Measurements from ENCODE around the gene CDH4. TPM values are rescaled to one million over a fixed set of nuclear protein-coding genes. Genes with fewer than 3 reads are reported as not detected.
A peak's percentile ranks its signal among the peaks of the same experiment; 100 is the strongest.
"Not testable (repeated sequence)": the region's sequence is repeated elsewhere in the genome, so short reads cannot be mapped to it uniquely, and the experiment has no call there.

Gene CDH4
- total RNA-seq, 4 donors from 2014 or later = not detected

DNA sequence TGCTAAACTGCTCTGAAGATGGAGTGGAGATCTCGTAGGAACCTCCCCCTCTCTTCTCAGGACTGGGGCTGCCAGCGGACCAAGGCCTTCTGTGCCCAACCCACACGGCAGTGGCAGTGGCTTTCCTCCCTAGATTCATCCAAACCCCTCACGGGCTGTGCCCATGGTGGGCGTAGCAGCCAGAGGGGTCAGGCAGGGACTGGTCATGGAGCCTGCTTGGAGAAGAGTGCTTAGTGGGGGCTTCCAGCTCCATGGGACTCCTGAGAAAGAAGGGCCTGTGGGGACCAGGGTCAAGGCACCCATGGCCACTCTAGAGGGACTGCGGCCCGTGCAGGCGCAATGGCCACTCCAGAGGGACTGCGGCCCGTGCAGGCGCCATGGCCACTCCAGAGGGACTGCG, 727.0 kb downstream of the CDH4 start:
- H3K27me3 ChIP-seq = no peaks in the 10 kb centered on the region
- H3K4me3 ChIP-seq = no peak overlapping the region
- TF ChIP-seq, protein P1, sequence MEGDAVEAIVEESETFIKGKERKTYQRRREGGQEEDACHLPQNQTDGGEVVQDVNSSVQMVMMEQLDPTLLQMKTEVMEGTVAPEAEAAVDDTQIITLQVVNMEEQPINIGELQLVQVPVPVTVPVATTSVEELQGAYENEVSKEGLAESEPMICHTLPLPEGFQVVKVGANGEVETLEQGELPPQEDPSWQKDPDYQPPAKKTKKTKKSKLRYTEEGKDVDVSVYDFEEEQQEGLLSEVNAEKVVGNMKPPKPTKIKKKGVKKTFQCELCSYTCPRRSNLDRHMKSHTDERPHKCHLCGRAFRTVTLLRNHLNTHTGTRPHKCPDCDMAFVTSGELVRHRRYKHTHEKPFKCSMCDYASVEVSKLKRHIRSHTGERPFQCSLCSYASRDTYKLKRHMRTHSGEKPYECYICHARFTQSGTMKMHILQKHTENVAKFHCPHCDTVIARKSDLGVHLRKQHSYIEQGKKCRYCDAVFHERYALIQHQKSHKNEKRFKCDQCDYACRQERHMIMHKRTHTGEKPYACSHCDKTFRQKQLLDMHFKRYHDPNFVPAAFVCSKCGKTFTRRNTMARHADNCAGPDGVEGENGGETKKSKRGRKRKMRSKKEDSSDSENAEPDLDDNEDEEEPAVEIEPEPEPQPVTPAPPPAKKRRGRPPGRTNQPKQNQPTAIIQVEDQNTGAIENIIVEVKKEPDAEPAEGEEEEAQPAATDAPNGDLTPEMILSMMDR (IDR thresholded peaks at IDR 0.05) = no peak
- TF ChIP-seq EP300 (IDR thresholded peaks at IDR 0.05; ENCODE audit: low read depth) (no peak), POLR2A (IDR thresholded peaks at IDR 0.05) (no peak), POLR2AphosphoS5 (IDR thresholded peaks at IDR 0.05) (no peak)
- no peaks in the 10 kb centered on the region for H3K9me3 ChIP-seq
- 93 to 100% methylated on average over 1 to 12 of the region's 12 CpGs for WGBS, 2 donors (ENCODE audit: low coverage in 1 of 2)
- DNase-seq = no peak
- no peak overlapping the region for H3K27ac ChIP-seq
- H3K4me1 ChIP-seq = no peaks in the 10 kb centered on the region
- peaks cover 0 to 10% (median 4%) of the 10 kb centered on the region in 4 donors for H3K36me3 ChIP-seq
- in situ Hi-C loops (cut with MboI; ENCODE audit: low pct_ligation_motif_present in 1 of 4, low pct_unique_long_range_greater_than_20kb in 1 of 4, low sequenced_read_pairs in 3 of 4) = no loop called here
- intact Hi-C loops (cut with DNase I; ENCODE audit: low total_unique reads) = no loop called here

DNA sequence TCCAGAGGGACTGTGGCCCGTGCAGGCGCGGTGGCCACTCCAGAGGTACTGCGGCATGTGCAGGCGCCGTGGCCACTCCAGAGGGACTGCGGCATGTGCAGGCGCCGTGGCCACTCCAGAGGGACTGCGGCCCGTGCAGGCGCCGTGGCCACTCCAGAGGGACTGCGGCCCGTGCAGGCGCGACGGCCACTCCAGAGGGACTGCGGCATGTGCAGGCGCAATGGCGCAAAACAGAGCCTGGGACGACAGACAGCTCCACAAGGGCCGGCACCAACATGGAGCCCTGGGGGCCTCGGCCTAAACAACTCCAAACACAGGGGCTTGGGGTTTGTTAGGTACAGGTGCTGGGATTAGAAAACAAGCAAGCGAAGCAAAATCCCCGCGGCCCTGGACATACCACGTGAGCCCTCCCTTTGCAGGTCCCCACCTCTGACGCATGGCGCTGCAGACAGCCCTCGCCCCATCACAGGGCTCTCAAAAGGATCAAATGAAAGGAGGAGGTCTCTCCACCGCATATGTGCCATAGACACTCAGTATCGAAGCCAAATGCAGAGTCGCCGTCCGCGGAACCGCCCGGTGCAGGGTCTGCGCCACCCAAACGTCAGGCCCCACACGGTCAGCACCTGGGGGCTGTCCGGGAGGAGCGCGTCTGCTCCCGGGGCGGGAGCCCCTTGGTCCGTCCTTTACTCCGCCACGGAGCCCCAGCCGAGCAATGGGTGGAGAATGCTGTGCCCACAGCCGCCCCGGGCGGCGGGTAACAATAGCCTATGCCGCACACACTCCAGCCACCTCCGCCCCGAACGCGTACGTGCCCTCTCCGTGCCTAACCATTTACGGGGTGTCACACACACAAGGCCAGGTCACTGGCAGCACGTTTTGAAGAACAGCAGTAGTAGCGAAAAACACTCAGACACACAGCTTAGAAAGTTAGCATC, 727.9 kb downstream of the CDH4 start:
- intact Hi-C loops (cut with DNase I; ENCODE audit: low total_unique reads) (no loop called here), in situ Hi-C loops (cut with MboI; ENCODE audit: low pct_ligation_motif_present in 1 of 4, low pct_unique_long_range_greater_than_20kb in 1 of 4, low sequenced_read_pairs in 3 of 4) (no loop called here)
- peaks cover 0 to 5% (median 2%) of the 10 kb centered on the region in 4 donors for H3K36me3 ChIP-seq
- no peak overlapping the region for H3K27ac ChIP-seq
- H3K27me3 ChIP-seq = no peaks in the 10 kb centered on the region
- WGBS, 2 donors (ENCODE audit: low coverage in 1 of 2) = 97% methylated on average over 53 of the region's 65 CpGs; no CpG with 5 or more reads in 1 of the 2 donors
- H3K4me3 ChIP-seq = no peak overlapping the region
- no peaks in the 10 kb centered on the region for H3K9me3 ChIP-seq
- no peak for DNase-seq
- no peak for TF ChIP-seq POLR2AphosphoS5 (IDR thresholded peaks at IDR 0.05)
- TF ChIP-seq, protein P1 (IDR thresholded peaks at IDR 0.05) = no peak
- TF ChIP-seq EP300 (IDR thresholded peaks at IDR 0.05; ENCODE audit: low read depth) = no peak
- TF ChIP-seq POLR2A (IDR thresholded peaks at IDR 0.05) = no peak
- H3K4me1 ChIP-seq = no peaks in the 10 kb centered on the region

DNA sequence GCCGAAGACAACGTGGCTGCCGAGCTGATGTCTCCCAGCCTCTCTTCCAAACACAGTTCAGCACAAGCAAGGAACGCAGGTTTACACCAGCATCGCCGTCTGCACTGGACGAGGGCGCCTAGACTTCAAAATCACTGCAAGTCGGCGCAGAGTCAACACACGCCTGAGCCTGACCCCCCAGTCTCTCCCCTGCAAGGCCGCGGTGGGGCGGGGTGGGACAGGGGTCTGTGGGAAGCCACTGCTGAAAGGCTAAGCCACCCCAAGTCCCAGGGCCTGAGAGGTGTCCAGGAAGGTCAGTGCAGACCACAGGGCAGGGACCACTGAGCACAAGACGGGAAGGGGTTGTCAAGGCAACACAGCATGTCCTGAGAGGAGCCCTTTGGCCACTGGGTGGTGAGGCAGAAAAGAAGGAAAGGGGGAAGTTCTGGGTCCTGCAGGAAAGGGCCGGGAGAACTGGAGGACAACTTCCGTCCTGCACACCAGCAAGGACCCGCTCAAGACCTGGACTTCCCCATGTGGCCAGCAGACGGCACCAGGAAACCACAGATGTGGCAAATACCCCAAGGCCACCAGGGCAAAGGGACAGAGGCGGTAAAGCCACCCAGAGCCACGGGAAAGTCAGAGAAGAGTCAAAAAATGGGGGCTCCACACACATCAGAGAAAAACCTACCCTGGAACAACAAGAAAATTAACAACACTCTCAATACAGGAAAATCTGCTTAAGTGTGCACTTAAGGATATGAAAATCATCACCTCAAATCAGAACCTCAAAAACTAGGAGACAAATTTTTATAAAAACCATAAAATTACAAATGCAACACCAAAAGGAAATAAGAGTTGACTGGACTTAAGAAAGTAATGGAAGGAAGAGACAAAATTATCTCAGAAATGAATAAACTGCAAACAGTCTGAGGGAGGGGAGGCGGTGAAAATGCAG, 728.9 kb downstream of the CDH4 start:
- Histone ChIP-seq H3K4me3 (no peak overlapping the region), H3K9me3 (no peaks in the 10 kb centered on the region), H3K27ac (no peak overlapping the region), H3K4me1 (no peaks in the 10 kb centered on the region), H3K27me3 (no peaks in the 10 kb centered on the region), H3K36me3 (peaks cover 0 to 3% (median under 1%) of the 10 kb centered on the region in 4 donors)
- TF ChIP-seq, protein P1 (IDR thresholded peaks at IDR 0.05) = peak in 3 of 5 experiments; percentile 17 to 34 (median 23)
- TF ChIP-seq POLR2AphosphoS5 (IDR thresholded peaks at IDR 0.05) (no peak), POLR2A (IDR thresholded peaks at IDR 0.05) (no peak), EP300 (IDR thresholded peaks at IDR 0.05; ENCODE audit: low read depth) (no peak)
- no peak for DNase-seq
- intact Hi-C loops (cut with DNase I; ENCODE audit: low total_unique reads) (no loop called here), in situ Hi-C loops (cut with MboI; ENCODE audit: low pct_ligation_motif_present in 1 of 4, low pct_unique_long_range_greater_than_20kb in 1 of 4, low sequenced_read_pairs in 3 of 4) (no loop called here)
- 82% methylated on average over 22 of the region's 22 CpGs; no CpG with 5 or more reads in 1 of the 2 donors for WGBS, 2 donors (ENCODE audit: low coverage in 1 of 2)

DNA sequence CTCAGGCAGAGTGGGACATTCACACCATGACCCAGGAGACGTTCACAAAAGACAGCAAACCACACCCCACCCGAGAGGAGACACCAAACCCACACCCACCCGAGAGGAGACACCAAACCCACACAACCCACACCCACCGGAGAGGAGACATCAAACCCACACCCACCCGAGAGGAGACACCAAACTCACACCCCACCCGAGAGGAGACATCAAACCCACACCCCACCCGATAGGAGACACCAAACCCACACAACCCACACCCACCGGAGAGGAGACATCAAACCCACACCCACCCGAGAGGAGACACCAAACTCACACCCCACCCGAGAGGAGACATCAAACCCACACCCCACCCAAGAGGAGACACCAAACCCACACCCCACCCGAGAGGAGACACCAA, 729.6 kb downstream of the CDH4 start:
- WGBS, 2 donors (ENCODE audit: low coverage in 1 of 2) = 73% methylated on average over 11 of the region's 11 CpGs; no CpG with 5 or more reads in 1 of the 2 donors
- in situ Hi-C loops (cut with MboI; ENCODE audit: low pct_ligation_motif_present in 1 of 4, low pct_unique_long_range_greater_than_20kb in 1 of 4, low sequenced_read_pairs in 3 of 4); H3K36me3 ChIP-seq: not testable (repeated sequence)

More for the DNA sequence above, 729.6 kb downstream of the CDH4 start:
- intact Hi-C loops (cut with DNase I; ENCODE audit: low total_unique reads); H3K9me3 ChIP-seq; H3K4me3 ChIP-seq; DNase-seq; H3K27me3 ChIP-seq; H3K4me1 ChIP-seq; H3K27ac ChIP-seq: not testable (repeated sequence)
